GM13977 (cell line): ENCODE data around the gene MAP3K21.

Experiments
- DNase-seq: peaks from one replicate; pipeline ENCODE4 v3.0.0; 2012; ENCODE audit warnings: low spot score
- in situ Hi-C: fragments of 300-500 bp; cut with MboI; formaldehyde crosslinking; loops from one replicate; pipeline ENCODE4 v1.12.0; 2022; ENCODE audit warnings: low sequenced_read_pairs, low pct_unique_long_range_greater_than_20kb, mixed read lengths, inconsistent platforms; ENCODE audit not compliant: unreplicated experiment
- TF ChIP-seq, protein P1 (sequence below): IDR thresholded peaks from 2 replicates; pipeline ENCODE4 v1.5.1; 2012; ENCODE audit warnings: mild to moderate bottlenecking, control low read depth; ENCODE audit not compliant: insufficient read depth; ENCODE audit errors: extremely low read depth, missing control alignments

Gene MAP3K21

DNA sequence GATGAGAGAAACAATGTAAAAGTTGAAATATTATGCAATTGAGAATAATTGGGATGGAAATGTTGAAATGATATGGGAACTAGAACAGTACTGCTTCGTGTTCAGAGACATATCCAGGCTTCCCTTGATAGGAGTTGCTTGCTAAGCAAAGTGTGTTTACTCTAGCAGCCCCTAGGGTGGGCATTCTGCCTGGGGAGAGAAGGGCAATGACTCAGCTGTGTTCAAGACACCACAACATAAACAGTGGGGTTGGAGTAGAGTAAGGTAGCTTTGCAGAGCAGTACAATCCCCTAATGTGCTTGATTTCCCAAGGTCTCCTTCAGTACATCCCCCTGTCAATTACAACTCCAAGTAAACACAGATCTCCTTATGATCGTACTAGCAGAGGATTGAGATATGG lies 27.2 kb upstream of the MAP3K21 start:
- in situ Hi-C loops: no loop called here
- no peak for DNase-seq
- TF ChIP-seq, protein P1, sequence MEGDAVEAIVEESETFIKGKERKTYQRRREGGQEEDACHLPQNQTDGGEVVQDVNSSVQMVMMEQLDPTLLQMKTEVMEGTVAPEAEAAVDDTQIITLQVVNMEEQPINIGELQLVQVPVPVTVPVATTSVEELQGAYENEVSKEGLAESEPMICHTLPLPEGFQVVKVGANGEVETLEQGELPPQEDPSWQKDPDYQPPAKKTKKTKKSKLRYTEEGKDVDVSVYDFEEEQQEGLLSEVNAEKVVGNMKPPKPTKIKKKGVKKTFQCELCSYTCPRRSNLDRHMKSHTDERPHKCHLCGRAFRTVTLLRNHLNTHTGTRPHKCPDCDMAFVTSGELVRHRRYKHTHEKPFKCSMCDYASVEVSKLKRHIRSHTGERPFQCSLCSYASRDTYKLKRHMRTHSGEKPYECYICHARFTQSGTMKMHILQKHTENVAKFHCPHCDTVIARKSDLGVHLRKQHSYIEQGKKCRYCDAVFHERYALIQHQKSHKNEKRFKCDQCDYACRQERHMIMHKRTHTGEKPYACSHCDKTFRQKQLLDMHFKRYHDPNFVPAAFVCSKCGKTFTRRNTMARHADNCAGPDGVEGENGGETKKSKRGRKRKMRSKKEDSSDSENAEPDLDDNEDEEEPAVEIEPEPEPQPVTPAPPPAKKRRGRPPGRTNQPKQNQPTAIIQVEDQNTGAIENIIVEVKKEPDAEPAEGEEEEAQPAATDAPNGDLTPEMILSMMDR: no peak

DNA sequence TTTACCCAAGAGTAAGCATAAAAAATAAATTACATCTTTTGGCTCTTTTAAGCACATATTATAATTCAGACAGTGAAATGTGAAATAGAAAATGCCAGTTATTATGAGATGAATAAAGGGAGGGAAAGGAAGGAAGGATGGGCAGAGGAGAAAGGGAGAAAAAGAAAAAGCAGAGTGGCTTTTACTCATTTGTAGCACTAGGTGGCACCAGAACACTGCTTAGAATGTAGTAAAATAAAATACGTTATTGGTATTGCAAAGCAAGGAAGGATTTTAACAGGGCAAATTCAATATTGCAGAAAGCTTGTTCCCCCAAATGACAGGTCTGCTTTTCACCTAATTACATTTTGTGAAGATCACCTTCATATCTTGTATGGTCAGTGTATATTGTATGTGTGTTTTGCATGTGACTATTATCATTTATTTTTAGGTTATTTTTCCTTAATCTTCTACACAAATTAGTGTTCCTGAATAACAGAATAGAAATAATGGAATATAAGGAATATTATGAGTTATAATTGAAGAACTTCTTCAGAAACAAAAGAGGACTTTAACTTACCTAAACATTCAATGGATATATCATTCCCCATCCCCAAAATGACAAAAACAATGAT lies 22.9 kb upstream of the MAP3K21 start:
- in situ Hi-C loops: no loop called here
- TF ChIP-seq, protein P1: peak; percentile 74
- no peak for DNase-seq

DNA sequence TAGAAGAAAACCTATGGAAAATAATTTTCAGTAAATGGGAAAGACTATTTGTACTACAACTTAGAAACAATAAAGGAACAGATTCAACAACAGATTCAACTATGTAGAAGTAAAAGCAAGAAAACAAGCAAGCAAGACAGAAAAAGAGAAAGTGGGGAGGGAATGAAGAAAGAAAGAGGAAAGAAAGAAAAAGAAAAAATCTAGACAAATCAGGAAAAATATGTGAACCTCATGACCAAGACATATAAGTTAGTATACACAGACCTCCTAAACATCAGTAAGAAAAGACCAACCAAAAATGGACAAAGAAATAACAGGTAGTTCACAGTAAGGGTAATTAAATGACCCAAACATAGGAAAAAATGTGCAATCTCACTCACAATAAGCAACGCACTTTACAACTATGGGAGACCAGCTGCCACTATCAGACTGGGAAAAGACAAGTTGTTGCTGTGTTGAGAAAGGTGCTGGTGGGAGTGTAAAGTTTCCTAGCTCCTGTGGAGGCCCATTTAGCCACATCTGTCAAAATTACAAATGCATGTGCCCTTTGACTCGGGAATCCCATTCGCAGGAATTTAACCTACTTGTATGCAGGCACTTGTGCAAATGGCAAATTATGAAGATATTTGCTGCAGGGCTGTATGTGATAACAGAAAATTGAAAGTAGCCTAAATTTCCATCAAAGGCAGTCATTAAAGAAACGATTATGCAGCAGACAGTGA lies 13.9 kb upstream of the MAP3K21 start:
- TF ChIP-seq, protein P1: no peak
- DNase-seq: no peak
- in situ Hi-C loops: no loop called here

DNA sequence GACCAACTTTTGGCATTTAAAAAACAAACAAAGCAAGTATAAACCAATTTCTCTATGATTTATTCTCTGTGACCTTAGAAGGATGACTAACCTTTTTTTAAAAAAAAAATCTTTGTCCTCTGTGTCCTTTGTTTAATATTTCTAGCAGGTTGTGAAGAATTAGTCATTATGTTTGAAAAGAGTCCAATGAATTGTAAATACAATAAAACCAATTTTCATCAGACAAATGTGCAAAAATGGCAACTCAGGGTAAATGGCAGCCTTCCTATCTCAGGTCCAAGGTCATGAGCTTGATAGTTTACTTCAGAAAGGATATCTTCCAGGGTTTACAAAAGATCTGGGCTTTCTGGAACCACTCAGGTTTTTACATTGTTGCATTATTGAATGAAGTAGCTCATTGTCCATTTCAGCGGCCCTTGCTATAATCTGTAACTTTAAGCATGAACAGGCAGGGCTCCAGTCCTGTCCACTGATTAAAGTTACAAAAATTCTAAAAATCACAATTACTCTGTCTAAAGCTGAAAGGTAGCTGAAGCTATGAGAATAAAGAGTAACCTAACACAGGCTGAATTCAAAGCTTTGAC lies 11.7 kb upstream of the MAP3K21 start:
- no peak for DNase-seq
- in situ Hi-C loops: no loop called here
- TF ChIP-seq, protein P1: no peak

DNA sequence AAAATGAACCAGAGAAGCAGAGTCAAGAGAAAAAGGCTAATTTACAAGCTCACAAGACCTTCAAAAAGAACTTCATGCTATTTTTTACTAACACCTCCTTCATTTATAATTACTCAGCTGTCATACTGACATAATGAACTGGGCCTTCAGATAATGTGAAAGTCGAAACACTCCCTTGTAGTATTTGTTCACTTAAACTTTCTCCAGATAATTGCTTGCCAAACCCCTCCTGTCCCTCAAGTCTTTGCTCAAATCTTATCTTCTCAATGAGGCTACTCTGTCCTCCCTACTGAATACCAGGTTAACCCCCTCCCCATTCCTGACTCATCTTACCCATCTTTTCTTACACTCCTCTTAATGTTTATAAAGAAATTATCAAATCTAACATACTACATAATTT lies 11.1 kb upstream of the MAP3K21 start:
- in situ Hi-C loops: no loop called here

DNA sequence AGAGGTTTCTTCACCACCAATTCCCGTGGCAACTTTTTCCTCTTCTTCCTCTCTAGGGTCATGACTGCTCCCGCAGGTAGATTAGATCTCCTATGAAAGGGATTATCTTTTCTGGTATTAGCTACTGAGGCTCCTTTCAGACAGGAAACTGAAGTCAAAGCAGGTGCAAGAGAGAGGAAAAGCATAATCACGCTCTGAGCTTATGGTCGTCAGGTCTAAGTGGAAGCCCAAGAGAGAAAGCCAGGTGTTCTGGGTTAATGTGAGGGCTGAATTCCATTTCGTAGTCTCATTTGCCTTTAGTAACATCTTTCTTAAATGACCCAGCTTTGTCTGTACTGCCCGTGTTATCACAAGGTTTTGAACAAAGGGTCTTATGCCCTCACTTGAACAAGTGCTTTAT lies 8.3 kb upstream of the MAP3K21 start:
- in situ Hi-C loops: no loop called here
- TF ChIP-seq, protein P1: no peak
- DNase-seq: no peak

More for the DNA sequence above, 11.1 kb upstream of the MAP3K21 start:
- TF ChIP-seq, protein P1: no peak
- no peak for DNase-seq
